GM19328 (cell line): ENCODE results near the gene DOCK8.

Experiments
- ATAC-seq: cut with Tn5 transposase; IDR thresholded peaks from one replicate; pipeline ENCODE4 v1.9.1; 2021; ENCODE audit warnings: mild to moderate bottlenecking, moderate library complexity; ENCODE audit not compliant: unreplicated experiment

DOCK8 gene

DNA sequence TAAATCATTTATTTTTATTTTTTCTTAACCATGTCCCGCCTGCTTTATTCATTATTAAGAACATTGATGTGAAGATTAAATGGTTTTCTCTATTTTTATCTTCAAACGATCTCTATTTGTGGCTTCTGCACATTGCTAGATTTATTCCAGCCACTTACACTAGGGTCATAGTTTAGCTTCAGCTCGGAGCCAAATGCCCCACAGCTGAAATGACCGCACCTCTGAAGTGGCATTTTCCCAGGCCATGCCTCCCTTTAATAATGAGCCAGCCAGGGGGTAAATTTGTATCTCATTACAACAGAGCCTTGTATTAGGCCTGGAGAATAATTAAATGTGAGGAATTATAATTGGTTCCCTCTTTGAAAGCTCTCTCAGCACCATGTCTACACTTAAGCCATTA, 89.4 kb downstream of the DOCK8 start:
- ATAC-seq, result no peak

DNA sequence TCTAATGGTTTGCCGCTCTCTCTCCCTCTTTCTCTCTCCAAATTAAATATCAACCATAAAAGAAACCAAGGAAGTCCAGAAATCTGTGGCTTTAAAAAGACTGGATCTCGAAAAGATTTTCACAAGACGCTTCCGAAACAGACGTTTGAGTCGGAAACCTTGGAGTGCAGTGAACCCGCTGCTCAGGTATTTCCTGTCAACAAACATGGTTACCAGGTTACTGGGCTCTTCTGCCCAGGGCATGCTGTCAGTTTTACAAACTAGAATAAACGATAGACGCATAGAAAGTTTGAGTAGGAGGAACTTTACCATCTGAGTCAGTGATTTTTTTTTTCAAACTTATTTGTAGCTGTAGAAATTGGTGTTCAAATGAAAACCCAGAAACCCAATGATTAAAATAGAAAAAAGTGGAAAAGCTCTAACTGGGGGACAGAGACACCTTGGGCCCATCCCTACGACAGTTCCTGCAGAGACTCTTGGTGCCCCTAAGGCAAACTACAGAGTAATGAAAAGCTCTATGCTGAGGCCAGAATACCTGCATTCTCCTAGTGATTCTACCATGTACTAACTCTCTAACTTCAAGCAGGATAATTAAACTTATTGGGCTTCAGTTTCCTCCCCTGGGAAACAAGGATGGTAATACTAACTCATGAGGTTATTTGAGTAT, 90.0 kb downstream of the DOCK8 start:
- no peak for ATAC-seq

DNA sequence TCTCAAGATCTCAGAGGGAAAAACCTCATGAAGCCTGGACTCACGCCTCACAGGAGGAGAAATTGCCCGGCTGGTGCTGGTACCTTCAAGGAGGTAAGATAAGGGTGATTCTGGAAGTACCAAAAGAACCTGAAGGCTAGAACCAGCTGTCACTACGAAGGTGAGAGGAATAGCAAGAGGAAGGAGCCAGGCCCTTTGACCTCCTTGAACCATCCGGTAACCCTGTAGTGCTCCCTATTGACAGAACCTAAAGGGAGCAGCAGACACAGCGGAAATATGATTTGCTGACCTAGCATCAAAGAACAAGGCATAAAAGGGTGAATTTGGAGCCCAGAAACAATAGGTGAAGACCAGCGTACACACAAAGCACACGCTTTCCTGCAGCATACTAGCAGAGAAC, 92.2 kb downstream of the DOCK8 start:
- no peak for ATAC-seq

DNA sequence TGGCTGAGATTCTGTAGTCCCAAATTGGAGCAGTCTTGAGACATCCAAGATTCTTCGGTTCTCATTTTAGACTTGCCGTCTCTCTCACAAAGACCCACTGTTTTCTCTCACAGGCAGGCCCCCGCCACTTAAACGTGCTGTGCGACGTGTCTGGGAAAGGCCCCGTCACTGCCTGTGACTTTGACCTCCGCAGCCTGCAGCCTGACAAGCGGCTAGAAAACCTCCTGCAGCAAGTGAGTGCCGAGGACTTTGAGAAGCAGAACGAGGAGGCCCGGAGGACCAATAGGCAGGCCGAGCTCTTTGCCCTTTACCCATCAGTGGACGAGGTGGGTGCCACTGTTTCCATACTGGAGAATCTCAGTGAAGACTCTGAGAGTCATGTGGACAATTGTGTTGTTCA, 97.2 kb downstream of the DOCK8 start:
- ATAC-seq, result no peak

DNA sequence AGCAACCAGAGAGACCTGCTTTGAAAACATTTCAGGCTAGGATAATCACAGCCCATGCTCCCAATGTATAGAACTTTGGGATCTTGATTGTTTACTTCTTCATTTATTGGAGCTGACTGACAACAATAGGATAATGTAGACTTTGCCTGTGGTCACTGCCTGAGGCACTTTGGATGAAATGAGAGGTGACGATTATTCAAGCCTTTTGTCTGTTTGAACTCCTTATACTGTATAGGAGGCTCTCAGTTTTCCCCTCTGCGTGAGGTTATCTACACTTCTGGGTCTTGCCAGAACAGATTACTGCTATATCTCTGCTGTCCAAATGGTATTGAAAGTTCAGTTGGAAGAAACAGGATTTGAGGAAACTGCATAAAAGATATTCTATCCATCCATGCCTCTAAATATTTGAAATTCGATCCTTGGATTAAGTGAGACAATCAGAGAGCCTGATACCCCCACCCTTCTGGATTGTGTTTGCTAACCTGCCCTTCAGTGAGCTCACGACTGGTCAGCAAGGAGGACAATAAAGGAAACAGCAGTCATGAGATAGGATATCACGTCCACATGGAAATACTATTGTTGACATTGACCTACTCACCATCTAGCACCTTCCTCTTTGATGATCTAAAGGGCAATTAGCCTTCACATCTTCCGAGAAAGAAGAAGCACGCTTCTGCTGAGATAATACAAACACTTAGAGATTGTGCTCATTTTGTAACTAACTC, 98.1 kb downstream of the DOCK8 start:
- no peak for ATAC-seq

DNA sequence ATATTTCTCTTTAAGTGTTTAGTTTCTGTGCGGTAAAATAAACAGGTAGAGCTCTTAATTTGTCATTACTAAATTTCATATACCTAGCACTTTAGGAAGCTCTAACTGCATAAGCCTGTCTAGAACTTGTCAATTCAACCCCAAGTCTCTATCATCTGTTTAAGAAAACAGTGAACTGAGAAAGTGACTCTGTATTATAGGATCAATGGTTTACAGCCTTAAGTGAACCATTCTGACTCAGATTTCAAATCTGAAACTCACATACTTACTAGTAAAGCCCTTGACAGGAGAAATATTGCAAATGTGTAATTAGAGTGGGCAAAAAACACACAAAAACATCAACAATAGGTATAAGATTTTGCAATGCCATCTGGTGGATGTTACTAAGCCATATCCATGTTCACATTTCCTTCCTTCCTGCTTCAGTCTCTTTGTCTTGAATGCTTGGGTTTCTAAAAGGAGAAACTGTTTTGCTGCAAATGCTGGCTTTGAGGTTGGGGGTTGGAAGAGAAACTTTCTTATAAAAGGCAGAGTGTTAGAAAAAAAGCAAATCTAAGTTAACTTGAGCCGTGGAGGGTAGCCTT, 101.8 kb downstream of the DOCK8 start:
- no peak for ATAC-seq

DNA sequence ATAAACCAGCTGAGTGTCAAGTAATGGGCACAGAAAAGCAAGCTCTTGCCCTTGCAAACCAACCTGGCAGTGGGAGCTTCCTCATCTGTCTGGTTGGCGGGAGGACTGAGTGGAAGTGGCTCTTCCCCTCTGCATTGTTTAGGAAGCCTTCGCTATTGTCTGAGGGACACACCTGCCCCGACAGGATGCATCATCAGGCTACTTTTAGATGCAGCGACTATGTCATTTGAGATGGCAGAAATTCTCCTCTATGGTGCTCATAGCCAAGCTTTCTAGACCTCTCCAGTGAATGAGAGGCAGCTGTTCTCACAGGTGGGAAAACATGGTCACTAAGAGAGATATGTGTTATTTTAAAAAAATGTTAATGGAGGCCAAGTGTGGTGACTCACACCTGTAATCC, 104.0 kb downstream of the DOCK8 start:
- no peak for ATAC-seq

DNA sequence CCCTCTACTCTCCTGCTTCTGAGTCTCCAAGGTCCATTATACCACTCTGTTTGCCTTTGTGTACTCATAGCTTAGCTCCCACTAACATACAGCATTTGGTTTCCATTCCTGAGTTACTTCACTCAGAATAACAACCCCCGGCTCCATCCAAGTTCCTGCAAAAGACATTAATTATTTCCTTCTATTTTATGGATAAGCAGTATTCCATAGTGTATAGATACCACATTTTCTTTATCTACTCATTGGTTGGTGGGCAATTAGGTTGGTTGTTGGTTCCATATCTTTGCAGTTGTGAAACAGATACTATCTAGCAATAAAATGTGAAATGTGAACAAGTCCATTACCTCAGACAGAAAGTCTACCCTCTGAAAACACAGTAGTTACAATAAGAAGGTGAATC, 110.3 kb downstream of the DOCK8 start:
- ATAC-seq, result no peak

DNA sequence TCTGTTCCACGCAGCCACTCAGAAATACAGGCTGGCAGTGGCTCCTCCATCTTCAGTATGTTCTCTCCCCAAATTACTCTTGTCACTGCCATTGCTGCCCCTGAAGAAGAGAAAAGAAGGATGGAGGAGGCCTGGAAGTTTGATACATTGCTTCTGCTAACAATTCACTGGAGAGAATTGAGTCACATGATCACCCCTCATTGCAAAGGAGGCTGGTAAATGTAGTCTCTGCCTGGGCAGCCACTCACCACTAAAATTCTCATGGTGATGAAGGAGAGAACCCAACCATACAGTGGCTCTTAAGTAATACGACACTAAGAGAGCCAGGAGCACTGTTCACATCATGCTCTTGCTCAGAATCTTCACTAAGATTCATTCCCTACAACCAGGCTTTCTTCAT, 112.0 kb downstream of the DOCK8 start:
- ATAC-seq, result no peak

DNA sequence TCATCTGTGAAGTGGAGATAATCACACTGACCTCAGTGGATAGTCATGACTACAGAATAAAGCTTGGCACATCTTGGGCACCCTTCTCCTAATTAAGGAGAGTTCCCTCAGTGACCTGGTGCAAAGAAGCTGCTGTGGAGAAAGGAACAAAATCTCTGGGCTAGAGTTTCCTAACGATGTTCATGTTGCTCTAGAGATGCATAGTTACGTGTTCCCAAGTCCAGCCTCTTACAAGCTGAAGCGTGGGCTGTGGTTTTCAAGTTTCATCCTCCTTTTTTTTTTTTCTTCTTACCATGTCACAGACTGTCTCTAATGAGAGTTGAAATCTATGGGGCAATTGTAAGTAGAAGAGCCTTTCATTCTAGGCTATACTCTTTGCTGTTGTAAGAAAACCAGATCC, 113.8 kb downstream of the DOCK8 start:
- no peak for ATAC-seq

DNA sequence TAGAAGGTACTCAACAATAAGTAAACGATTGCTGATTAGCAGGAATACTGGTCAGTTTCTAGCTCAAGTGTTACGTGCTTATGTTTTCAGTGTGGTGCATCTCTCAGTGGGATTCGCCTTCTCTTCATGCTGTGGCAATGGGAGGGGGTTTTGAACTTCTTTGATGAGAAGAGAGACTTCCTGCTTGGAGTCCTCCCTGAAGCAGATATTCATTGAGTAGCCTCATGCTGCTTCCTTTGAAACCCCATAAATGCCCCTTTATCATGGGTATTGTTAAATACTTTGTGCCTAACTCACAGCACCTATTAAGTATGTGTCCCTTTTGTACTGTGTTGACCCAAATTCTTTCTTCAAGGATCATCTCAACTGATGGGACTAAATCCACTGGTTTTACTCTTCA, 116.5 kb downstream of the DOCK8 start:
- no peak for ATAC-seq

DNA sequence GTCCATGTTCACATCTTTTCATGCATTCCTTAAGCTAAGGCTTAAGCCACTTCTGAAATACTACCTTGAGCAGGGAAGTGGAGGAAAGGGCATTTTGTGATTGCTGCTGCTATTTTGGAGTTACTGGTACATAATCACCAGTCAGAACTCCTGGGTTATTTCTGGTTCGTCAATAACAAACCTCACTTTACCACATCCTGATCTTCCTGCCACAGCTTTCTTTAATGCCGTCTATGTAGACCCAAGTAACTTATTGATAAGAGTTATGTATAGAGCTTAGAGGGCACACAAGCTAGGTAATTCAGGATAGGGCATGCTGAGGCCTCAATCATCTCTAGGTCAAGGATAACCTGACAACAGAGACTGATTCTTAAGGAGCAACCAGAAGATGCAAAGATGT, 120.7 kb downstream of the DOCK8 start:
- ATAC-seq, result no peak

DNA sequence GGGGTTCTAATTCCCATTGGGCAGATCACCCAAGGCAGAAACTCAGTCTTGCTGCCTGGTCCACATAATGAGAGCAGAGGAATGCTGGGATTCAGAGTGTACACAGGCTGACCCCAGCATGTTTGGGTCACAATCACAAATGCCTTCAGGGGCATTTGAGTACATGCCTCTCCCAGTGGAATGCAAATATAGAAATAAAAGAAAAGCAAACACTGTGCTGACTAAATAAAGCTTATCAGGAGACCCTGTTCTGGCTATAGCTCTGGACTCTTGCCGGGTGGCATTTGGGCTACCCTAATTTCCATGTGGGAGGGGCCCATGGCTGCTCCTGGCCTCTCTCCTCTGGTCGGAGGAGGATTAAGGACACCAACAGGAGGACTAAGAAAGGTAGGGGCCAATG, 121.4 kb downstream of the DOCK8 start:
- ATAC-seq, result no peak

DNA sequence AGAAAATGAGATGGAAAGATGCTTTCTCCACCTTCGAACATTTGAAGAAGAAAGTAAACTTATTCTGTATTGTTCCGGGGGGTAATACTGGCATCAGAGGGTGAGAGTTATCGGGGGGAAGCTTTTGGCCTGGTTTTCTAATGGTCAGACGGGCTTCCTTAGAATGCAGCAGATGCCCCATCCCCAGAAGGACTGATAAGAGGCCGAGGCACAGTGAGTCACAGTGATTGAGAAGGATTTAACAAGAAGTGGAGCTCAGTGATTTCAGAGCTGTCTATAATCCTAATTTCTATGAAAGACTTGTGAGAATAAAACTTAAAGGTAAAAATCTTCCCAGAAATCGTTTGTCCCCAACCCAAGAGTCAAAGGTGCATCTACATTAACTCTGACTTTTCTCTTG, 123.9 kb downstream of the DOCK8 start:
- no peak for ATAC-seq

DNA sequence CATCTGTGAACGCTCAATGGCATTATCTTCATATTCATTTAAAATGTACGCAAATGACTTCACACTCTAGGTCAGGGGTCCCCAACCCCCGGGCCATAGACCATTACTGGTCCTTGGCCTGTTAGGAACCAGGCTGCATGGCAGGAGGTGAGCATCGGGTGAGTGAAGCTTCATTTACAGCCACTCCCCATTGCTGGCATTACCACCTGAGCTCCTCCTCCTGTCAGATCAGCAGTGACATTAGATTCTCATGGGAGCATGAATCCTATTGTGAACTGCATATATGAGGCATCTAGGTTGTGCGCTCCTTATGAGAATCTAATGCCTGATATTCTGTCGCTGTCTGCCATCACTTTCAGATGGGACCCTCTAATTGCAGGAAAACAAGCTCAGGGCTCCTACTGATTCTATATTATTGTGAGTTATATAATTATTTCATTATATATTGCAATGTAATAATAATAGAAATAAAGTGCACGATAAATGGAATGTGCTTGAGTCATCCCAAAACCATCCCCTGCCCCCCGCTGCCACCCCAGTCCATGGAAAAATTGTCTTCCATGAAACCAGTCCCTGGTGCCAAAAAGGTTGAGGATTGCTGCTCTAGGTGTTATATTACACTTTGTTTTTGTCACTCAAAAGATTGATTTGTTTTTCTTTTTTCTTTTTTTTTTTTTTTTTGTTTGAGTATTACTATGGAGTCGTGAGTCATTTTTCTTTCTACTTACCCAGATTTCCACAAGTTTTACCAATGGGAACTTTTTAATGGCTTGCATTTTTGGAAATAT, 127.2 kb downstream of the DOCK8 start:
- no peak for ATAC-seq

DNA sequence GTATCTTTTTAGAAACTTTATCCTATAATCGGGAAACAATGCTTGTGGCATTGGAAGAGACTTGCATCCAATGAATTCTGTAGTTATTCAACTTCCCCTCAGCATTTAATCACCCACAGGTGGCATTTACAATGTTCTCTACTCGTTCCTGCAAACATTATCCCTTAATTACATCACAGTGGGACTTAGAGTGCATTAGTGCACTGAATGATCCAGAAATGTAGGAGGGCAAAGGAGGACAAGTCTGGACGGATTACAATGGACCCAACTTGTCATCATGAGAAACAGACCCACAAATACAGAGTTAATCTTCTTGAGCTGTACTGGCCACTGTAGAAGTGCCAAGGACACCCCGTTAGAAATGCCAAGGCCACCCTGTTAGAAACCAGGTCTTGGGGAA, 129.1 kb downstream of the DOCK8 start:
- no peak for ATAC-seq

DNA sequence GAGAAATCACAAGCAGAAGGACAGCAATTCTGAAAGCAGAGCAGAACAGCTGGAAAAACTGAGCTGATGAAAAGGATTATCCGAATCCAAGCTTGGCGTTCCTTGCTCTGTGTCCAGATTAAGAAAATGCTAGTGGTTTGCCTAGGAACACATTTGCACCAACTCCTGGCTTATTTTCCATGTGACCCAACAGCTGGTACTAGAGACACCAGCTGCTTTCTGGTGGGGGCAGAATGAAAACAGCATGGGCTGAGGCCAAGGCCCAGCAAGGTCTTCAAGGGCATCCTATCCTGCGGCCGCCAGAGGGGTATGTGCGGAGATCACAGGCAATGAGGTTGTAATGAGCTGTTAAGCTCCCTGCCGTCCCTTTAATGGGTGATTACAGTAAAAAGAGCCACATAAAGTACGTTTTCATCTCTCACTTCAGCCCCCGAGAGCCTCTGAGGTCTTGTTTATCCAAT, 131.5 kb downstream of the DOCK8 start:
- no peak for ATAC-seq

DNA sequence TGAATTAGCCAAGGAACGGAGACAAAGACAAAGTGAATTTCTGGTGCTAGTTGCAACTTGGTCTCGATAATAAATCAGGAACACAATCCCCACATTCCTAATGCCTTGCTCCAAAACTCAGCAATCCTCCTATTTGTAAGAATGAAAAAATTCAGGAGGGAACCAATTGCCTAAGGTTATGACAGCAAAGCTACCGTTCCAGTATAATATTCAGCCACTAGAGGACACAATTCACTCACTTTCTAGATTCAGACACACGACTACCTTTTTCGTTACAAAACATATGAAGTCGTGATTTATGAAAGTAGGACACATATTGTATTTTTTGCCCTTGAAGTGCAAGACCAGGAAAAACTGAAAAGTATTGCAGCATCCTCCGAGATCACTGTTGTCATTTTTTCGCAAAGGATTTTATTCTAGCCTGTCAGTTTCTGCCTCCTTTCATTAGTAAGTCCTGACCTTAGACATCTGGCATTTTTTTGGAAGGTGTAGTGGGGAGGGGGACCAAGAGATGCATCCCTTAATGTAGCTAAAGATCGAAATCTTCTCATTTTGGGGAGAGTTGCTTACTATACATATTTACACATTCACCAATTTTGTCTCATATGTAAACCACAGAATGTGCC, 133.1 kb downstream of the DOCK8 start:
- ATAC-seq, result no peak

DNA sequence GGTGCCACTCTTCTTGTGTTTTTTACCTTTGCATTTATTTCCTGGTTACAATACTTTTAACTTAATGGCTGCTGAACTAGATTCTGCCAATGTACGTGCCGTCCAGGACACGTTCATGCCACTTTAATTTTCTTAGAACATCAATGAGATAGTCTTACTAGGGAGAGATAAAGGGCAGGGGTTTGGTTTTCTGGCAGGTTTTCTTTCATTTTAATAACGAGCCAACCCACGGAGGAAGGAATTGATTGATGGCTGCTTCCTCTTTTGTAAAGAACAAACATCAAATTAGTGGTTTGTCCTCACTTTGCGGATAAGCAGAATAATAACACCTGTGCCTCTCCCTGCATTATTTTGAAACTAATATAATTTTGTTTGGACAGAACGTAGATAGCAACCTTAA, 135.7 kb downstream of the DOCK8 start:
- ATAC-seq, result no peak

DNA sequence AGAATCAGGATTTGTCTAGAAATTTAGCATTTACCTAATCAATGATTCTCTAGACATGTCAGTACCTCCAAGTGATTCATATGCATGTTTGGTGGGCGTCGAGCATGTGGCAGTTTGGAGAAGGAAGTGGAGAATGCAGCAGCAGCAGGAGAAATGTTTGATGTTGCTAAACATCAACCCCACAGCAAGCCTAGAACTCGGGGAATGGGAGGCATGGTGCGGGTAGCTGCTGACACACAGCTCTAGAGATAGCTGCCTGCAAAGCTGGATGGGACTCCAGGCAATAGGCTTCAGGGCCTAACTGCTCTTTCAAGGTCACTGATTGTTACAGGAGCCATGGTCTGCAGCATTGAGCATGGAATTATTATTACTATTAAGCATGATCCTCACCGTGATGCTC, 137.3 kb downstream of the DOCK8 start:
- ATAC-seq, result no peak

DNA sequence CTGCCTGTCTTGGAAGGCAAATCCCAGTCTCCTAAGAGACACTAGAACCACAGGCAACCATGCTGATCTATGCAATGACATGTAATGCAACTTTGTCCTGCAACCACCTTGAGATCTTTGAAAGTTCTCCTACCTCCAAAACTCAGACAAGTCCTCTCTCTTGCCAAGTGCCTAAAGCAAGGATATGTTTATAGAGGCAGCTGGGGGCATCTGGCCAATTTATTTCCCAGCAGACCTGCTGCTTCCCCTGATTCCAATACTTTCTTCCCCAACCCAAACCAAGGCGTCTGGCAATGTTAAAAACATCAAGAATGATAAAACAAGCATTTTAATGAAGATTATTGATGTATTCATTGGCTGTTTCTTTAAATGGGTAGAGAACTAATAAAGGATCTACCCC, 138.4 kb downstream of the DOCK8 start:
- no peak for ATAC-seq
